ENCODE data around the gene ADAR. TPM values are rescaled to one million over a fixed set of nuclear protein-coding genes. Genes with fewer than 3 reads are reported as not detected.

The ADAR gene
- total and polyA plus RNA-seq, 2 donors: 59.1 to 72.1 TPM

GRCh38 chr1:154553056-154554030, 54.6 kb downstream of the ADAR start:
- Histone ChIP-seq H3K36me3 (ENCODE audit: insufficient read depth) (peaks cover 11% of the 10 kb centered on the region), H3K27ac (ENCODE audit: low read depth) (no peak overlapping the region), H3K4me3 (ENCODE audit: low read depth, low read length) (no peak overlapping the region), H3K4me1 (ENCODE audit: insufficient read depth) (no peaks in the 10 kb centered on the region)
- no peak for DNase-seq (ENCODE audit: extremely low spot score)
- 61% methylated on average over 12 of the region's 12 CpGs for WGBS

GRCh38 chr1:154552036-154552435, 56.0 kb downstream of the ADAR start:
- no peak for DNase-seq (ENCODE audit: extremely low spot score)
- H3K4me1 ChIP-seq (ENCODE audit: insufficient read depth): no peaks in the 10 kb centered on the region
- peaks cover 11% of the 10 kb centered on the region for H3K36me3 ChIP-seq (ENCODE audit: insufficient read depth)
- H3K27ac ChIP-seq (ENCODE audit: low read depth): no peak overlapping the region
- H3K4me3 ChIP-seq (ENCODE audit: low read depth, low read length): no peak overlapping the region
- WGBS: 92% methylated on average over 6 of the region's 6 CpGs

GRCh38 chr1:154551474-154551873, 56.5 kb downstream of the ADAR start:
- 91% methylated on average over 4 of the region's 4 CpGs for WGBS
- no peaks in the 10 kb centered on the region for H3K4me1 ChIP-seq (ENCODE audit: insufficient read depth)
- H3K27ac ChIP-seq (ENCODE audit: low read depth): no peak overlapping the region
- H3K36me3 ChIP-seq (ENCODE audit: insufficient read depth): peaks cover 11% of the 10 kb centered on the region
- H3K4me3 ChIP-seq (ENCODE audit: low read depth, low read length): no peak overlapping the region
- no peak for DNase-seq (ENCODE audit: extremely low spot score)

GRCh38 chr1:154550657-154551056, 57.3 kb downstream of the ADAR start:
- Histone ChIP-seq H3K36me3 (ENCODE audit: insufficient read depth) (peaks cover 11% of the 10 kb centered on the region), H3K27ac (ENCODE audit: low read depth) (no peak overlapping the region), H3K4me1 (ENCODE audit: insufficient read depth) (no peaks in the 10 kb centered on the region), H3K4me3 (ENCODE audit: low read depth, low read length) (no peak overlapping the region)
- 87% methylated on average over 6 of the region's 6 CpGs for WGBS
- no peak for DNase-seq (ENCODE audit: extremely low spot score)

GRCh38 chr1:154550070-154550469, 57.9 kb downstream of the ADAR start:
- no peaks in the 10 kb centered on the region for H3K4me1 ChIP-seq (ENCODE audit: insufficient read depth)
- DNase-seq (ENCODE audit: extremely low spot score): no peak
- peaks cover 7% of the 10 kb centered on the region for H3K36me3 ChIP-seq (ENCODE audit: insufficient read depth)
- no peak overlapping the region for H3K4me3 ChIP-seq (ENCODE audit: low read depth, low read length)
- 62% methylated on average over 5 of the region's 5 CpGs for WGBS
- no peak overlapping the region for H3K27ac ChIP-seq (ENCODE audit: low read depth)

GRCh38 chr1:154549202-154549770, 58.7 kb downstream of the ADAR start:
- peaks cover 7% of the 10 kb centered on the region for H3K36me3 ChIP-seq (ENCODE audit: insufficient read depth)
- no peak overlapping the region for H3K4me3 ChIP-seq (ENCODE audit: low read depth, low read length)
- WGBS: 80% methylated on average over 3 of the region's 3 CpGs
- H3K27ac ChIP-seq (ENCODE audit: low read depth): no peak overlapping the region
- no peaks in the 10 kb centered on the region for H3K4me1 ChIP-seq (ENCODE audit: insufficient read depth)
- no peak for DNase-seq (ENCODE audit: extremely low spot score)

- Histone ChIP-seq H3K36me3 (ENCODE audit: insufficient read depth) (peaks cover 7% of the 10 kb centered on the region), H3K4me3 (ENCODE audit: low read depth, low read length) (no peak overlapping the region), H3K4me1 (ENCODE audit: insufficient read depth) (no peaks in the 10 kb centered on the region), H3K27ac (ENCODE audit: low read depth) (no peak overlapping the region)
- WGBS: 34% methylated on average over 1 of the region's 1 CpG
- no peak for DNase-seq (ENCODE audit: extremely low spot score)
Measured at GRCh38 chr1:154548028-154548427, 60.0 kb downstream of the ADAR start.

- H3K36me3 ChIP-seq (ENCODE audit: insufficient read depth): peaks cover 7% of the 10 kb centered on the region
- H3K4me1 ChIP-seq (ENCODE audit: insufficient read depth): no peaks in the 10 kb centered on the region
- 67% methylated on average over 11 of the region's 11 CpGs for WGBS
- H3K4me3 ChIP-seq (ENCODE audit: low read depth, low read length): no peak overlapping the region
- no peak overlapping the region for H3K27ac ChIP-seq (ENCODE audit: low read depth)
- DNase-seq (ENCODE audit: extremely low spot score): no peak
Measured at GRCh38 chr1:154547105-154547732, 60.8 kb downstream of the ADAR start.

GRCh38 chr1:154546264-154547063, 61.5 kb downstream of the ADAR start:
- peaks cover 7% of the 10 kb centered on the region for H3K36me3 ChIP-seq (ENCODE audit: insufficient read depth)
- 80% methylated on average over 13 of the region's 13 CpGs for WGBS
- DNase-seq (ENCODE audit: extremely low spot score): no peak
- H3K27ac ChIP-seq (ENCODE audit: low read depth): no peak overlapping the region
- H3K4me3 ChIP-seq (ENCODE audit: low read depth, low read length): no peak overlapping the region
- no peaks in the 10 kb centered on the region for H3K4me1 ChIP-seq (ENCODE audit: insufficient read depth)

- no peak for DNase-seq (ENCODE audit: extremely low spot score)
- Histone ChIP-seq H3K4me3 (ENCODE audit: low read depth, low read length) (no peak overlapping the region), H3K4me1 (ENCODE audit: insufficient read depth) (no peaks in the 10 kb centered on the region), H3K27ac (ENCODE audit: low read depth) (no peak overlapping the region), H3K36me3 (ENCODE audit: insufficient read depth) (no peaks in the 10 kb centered on the region)
- WGBS: 41% methylated on average over 6 of the region's 6 CpGs
Measured at GRCh38 chr1:154541231-154541630, 66.8 kb downstream of the ADAR start.

- Histone ChIP-seq H3K4me3 (ENCODE audit: low read depth, low read length) (no peak overlapping the region), H3K36me3 (ENCODE audit: insufficient read depth) (no peaks in the 10 kb centered on the region), H3K4me1 (ENCODE audit: insufficient read depth) (no peaks in the 10 kb centered on the region), H3K27ac (ENCODE audit: low read depth) (no peak overlapping the region)
- DNase-seq (ENCODE audit: extremely low spot score): no peak
- WGBS: 78% methylated on average over 9 of the region's 9 CpGs
Measured at GRCh38 chr1:154539486-154540483, 68.2 kb downstream of the ADAR start.

- Histone ChIP-seq H3K27ac (ENCODE audit: low read depth) (no peak overlapping the region), H3K4me1 (ENCODE audit: insufficient read depth) (no peaks in the 10 kb centered on the region), H3K36me3 (ENCODE audit: insufficient read depth) (no peaks in the 10 kb centered on the region), H3K4me3 (ENCODE audit: low read depth, low read length) (no peak overlapping the region)
- no peak for DNase-seq (ENCODE audit: extremely low spot score)
- WGBS: 53% methylated on average over 7 of the region's 7 CpGs
Measured at GRCh38 chr1:154536570-154536969, 71.4 kb downstream of the ADAR start.

Measured in urinary bladder (tissue), 4 donors.